ENCODE results near the gene ECE1. TPM values are rescaled to one million over a fixed set of nuclear protein-coding genes. Genes with fewer than 3 reads are reported as not detected.

Gene ECE1
- total and polyA plus RNA-seq, 10 of the 15 experiments (the other 5 are each of a cell fraction or from before 2014, with no cell fraction given): 0.97 to 81.0 (median 37.0) TPM

- DNase-seq (ENCODE audit: low read depth, low spot score): peak; percentile 85
- Histone ChIP-seq H3K36me3 (ENCODE audit: control insufficient read depth in 2 of 2, insufficient read depth in 2 of 2, low read length in 1 of 2) (peaks cover 0 to 4% of the 10 kb centered on the region in 2 experiments; a peak in 2 of 4 replicates), H2AFZ (ENCODE audit: control insufficient read depth, low read depth, low read length) (no peak overlapping the region; the same call in 1 of the 2 replicates), H3K27ac (ENCODE audit: control insufficient read depth, insufficient read depth) (peak overlapping the region; percentile 96), H3K4me1 (ENCODE audit: control insufficient read depth, insufficient read depth, low read length) (peaks cover 67% of the 10 kb centered on the region), H3K9me3 (replicated peaks; ENCODE audit: control insufficient read depth, insufficient read depth, low read length) (no peaks in the 10 kb centered on the region), H4K20me1 (ENCODE audit: control insufficient read depth, insufficient read depth) (no peaks in the 10 kb centered on the region), H3K79me2 (ENCODE audit: control insufficient read depth, insufficient read depth, low read length) (no peaks in the 10 kb centered on the region; the same call in 1 of the 2 replicates), H3K4me2 (ENCODE audit: control insufficient read depth, insufficient read depth) (peak overlapping the region; percentile 99), H3K27me3 (replicated peaks in 1 of 2; ENCODE audit: control insufficient read depth in 2 of 2, insufficient read depth in 2 of 2, low read length in 1 of 2) (no peaks in the 10 kb centered on the region), H3K4me3 (peak overlapping the region; percentile 72), H3K9ac (ENCODE audit: control insufficient read depth, insufficient read depth, low read length) (peak overlapping the region; percentile 73)
- SMC1A ChIA-PET (ENCODE audit: uncharacterized antibody, unreplicated experiment): interaction anchor here (1.1 to 7.7 kb wide), 9 partner anchors 22 to 234 kb away, joined by 3 to 123 read pairs (median 8); no protein-coding TSS in a partner anchor
- peak; percentile 44 for ATAC-seq
- peak; percentile 98 for FAIRE-seq
- RAD21 ChIA-PET (ENCODE audit: unreplicated experiment): interaction anchor here (0.5 to 5.5 kb wide), 13 partner anchors 20 to 75 kb away, joined by 3 to 97 read pairs (median 8); no protein-coding TSS in a partner anchor
- CTCF ChIA-PET: interaction anchor here (1.0 to 19.3 kb wide), 11 partner anchors 12 to 75 kb away, joined by 3 to 131 read pairs (median 11); no protein-coding TSS in a partner anchor
- intact Hi-C loops (cut with micrococcal nuclease; ENCODE audit: unreplicated experiment) (no loop called here), in situ Hi-C loops (cut with MboI) (no loop called here)
- POLR2A ChIA-PET: interaction anchor here (1.0 to 7.1 kb wide), 5 partner anchors 31 to 76 kb away, joined by 3 to 88 read pairs (median 58); no protein-coding TSS in a partner anchor
- WGBS (ENCODE audit: insufficient coverage, insufficient replicate concordance, low lambda C conversion rate, missing lambda C conversion rate): 0% methylated on average over 9 of the region's 9 CpGs
- BruUV-seq (replicated peaks): no TSS peak
- TF ChIP-seq RELA (IDR thresholded peaks at IDR 0.05; ENCODE audit: borderline replicate concordance, partially characterized antibody): no peak
- no peak for TF ChIP-seq ZNF217 (IDR thresholded peaks at IDR 0.05)
- no peak for TF ChIP-seq RB1 (IDR thresholded peaks at IDR 0.05; ENCODE audit: borderline replicate concordance)
- no peak for TF ChIP-seq MXI1 (IDR thresholded peaks at IDR 0.05; ENCODE audit: low read depth, low read length)
- no peak for TF ChIP-seq ZZZ3 (IDR thresholded peaks at IDR 0.05; ENCODE audit: control insufficient read depth, insufficient read length, low read depth)
- TF ChIP-seq MEF2A (IDR thresholded peaks at IDR 0.05; ENCODE audit: insufficient read depth, low read depth, low read length): 0 out of 2 replicates have a peak, but pooled peaks have one; percentile 2
- peak; percentile 49; the same call in 1 of the 2 replicates for TF ChIP-seq ATF2 (IDR thresholded peaks at IDR 0.05; ENCODE audit: low read length)
- 0 out of 2 replicates have a peak, but pooled peaks have one; percentile 12 for TF ChIP-seq PAX5 (IDR thresholded peaks at IDR 0.05; ENCODE audit: borderline replicate concordance, low read depth, low read length)
- TF ChIP-seq CUX1 (IDR thresholded peaks at IDR 0.05; ENCODE audit: insufficient replicate concordance, low read depth, low read length): no peak
- no peak for TF ChIP-seq ESRRA (IDR thresholded peaks at IDR 0.05; ENCODE audit: low read length)
- TF ChIP-seq CREM (IDR thresholded peaks at IDR 0.05; ENCODE audit: low read depth): no peak
- no peak for TF ChIP-seq NRF1 (conservative IDR thresholded peaks at IDR 0.05; ENCODE audit: low read depth, low read length)
- TF ChIP-seq TCF12 (IDR thresholded peaks at IDR 0.05; ENCODE audit: low read depth, low read length): no peak
- TF ChIP-seq ZBED1 (IDR thresholded peaks at IDR 0.05; ENCODE audit: borderline replicate concordance): no peak; the same call in 1 of the 2 replicates
- TF ChIP-seq USF2 (IDR thresholded peaks at IDR 0.05; ENCODE audit: borderline replicate concordance, low read depth, low read length): no peak
- no peak for TF ChIP-seq IRF4 (IDR thresholded peaks at IDR 0.05; ENCODE audit: low read depth, low read length)
- TF ChIP-seq MEF2B (IDR thresholded peaks at IDR 0.05; ENCODE audit: partially characterized antibody, poor library complexity, severe bottlenecking): peak; percentile 87
These were observed 2.8 kb upstream of the ECE1 start for GRCh38 chr1:21292984-21293536.

Data from GM12878 (cell line).